GM12878 (cell line): ENCODE measurements around the gene NUDT1. TPM values are rescaled to one million over a fixed set of nuclear protein-coding genes. Genes with fewer than 3 reads are reported as not detected.

Experiments used
- BCL11A ChIP-seq: IDR thresholded peaks from 2 replicates; pipeline ENCODE4 v1.6.1; 2011; ENCODE audit warnings: low read depth, low read length
- CHD4 ChIP-seq: fragments of 200-600 bp; sonication (generic); IDR thresholded peaks from 2 replicates; pipeline ENCODE4 v1.6.1; 2016; ENCODE audit warnings: mild to moderate bottlenecking
- E2F8 ChIP-seq: fragments of 450-650 bp; IDR thresholded peaks from 2 replicates; pipeline ENCODE4 v1.6.1; 2018; ENCODE audit warnings: mild to moderate bottlenecking, low read depth, moderate library complexity; ENCODE audit not compliant: partially characterized antibody
- MAX ChIP-seq: IDR thresholded peaks from 2 replicates; pipeline ENCODE4 v1.6.1; 2012; ENCODE audit warnings: low read depth, low read length, improper control_type of control experiment
- MEF2B ChIP-seq: fragments of 450-650 bp; IDR thresholded peaks from 2 replicates; pipeline ENCODE4 v1.6.1; 2018; ENCODE audit warnings: mild to moderate bottlenecking, moderate library complexity; ENCODE audit not compliant: partially characterized antibody, poor library complexity, severe bottlenecking
- MTA3 ChIP-seq: IDR thresholded peaks from 2 replicates; pipeline ENCODE4 v1.6.1; 2012; ENCODE audit warnings: low read length, inconsistent platforms, borderline replicate concordance
- MYC ChIP-seq: IDR thresholded peaks from 2 replicates; pipeline ENCODE4 v1.6.1; 2011; ENCODE audit warnings: mild to moderate bottlenecking, low read length, moderate library complexity, inconsistent platforms; ENCODE audit not compliant: insufficient read depth, insufficient replicate concordance, insufficient read length, severe bottlenecking
- POLR2AphosphoS5 ChIP-seq: IDR thresholded peaks from 2 replicates; pipeline ENCODE4 v1.6.1; 2011; ENCODE audit warnings: mild to moderate bottlenecking, low read length, inconsistent platforms
- REST ChIP-seq: IDR thresholded peaks from 2 replicates; pipeline ENCODE4 v1.6.1; 2012; ENCODE audit warnings: mild to moderate bottlenecking, low read depth, low read length
- SREBF1 ChIP-seq: IDR thresholded peaks from 2 replicates; pipeline ENCODE4 v1.6.1; 2012; ENCODE audit warnings: mild to moderate bottlenecking, low read length
- SRF ChIP-seq, 2 experiments: IDR thresholded peaks; 2 replicates each; pipeline ENCODE4 v1.6.1; 2011; ENCODE audit warnings: low read depth in 2 of 2, low read length in 2 of 2, mild to moderate bottlenecking in 1 of 2, moderate library complexity in 1 of 2
- TCF7 ChIP-seq: IDR thresholded peaks from 2 replicates; pipeline ENCODE4 v1.6.1; 2014; ENCODE audit warnings: antibody characterized with exemption, borderline replicate concordance
- ZBTB11 ChIP-seq: fragments of 450-650 bp; formaldehyde crosslinking; IDR thresholded peaks from 2 replicates; pipeline ENCODE4 v1.5.0; 2022; ENCODE audit warnings: mild to moderate bottlenecking, missing genetic modification characterization
- ZNF622 ChIP-seq: fragments of 450-650 bp; IDR thresholded peaks from 2 replicates; pipeline ENCODE4 v1.6.1; 2017; ENCODE audit warnings: mild to moderate bottlenecking, inconsistent platforms
- polyA plus RNA-seq, 11 experiments: library from polyadenylated mRNA; depleted of rRNA in 4 of 11; unstranded in 6 of 11; stranded (reverse) in 5 of 11; fragments of >200 nt; fragmentation: Nextera tagmentation in 4 of 11; fragmentation: Illumina TruSeq in 1 of 11; extraction: Ambion mirVana in 4 of 11; extraction: Trizol in 1 of 11; gene quantifications; 1 replicate in 1 of 11; 2 replicates in 10 of 11; pipeline versions ENCODE4 v1.2.1 to v1.2.3, GENCODE V29; 2011 to 2016; ENCODE audit warnings: inconsistent platforms in 2 of 11, missing spikeins in 2 of 11, low read depth in 1 of 11
- total RNA-seq, 4 experiments: library from RNA; depleted of rRNA in 3 of 4; stranded (reverse); fragments of >200 nt in 3 of 4; fragmentation: Illumina TruSeq in 1 of 4; extraction: Trizol in 1 of 4; gene quantifications; 2 replicates each; pipeline versions ENCODE4 v1.2.1 to v1.2.3, GENCODE V29; 2013 to 2021
- TF ChIP-seq, protein P1 (sequence below): IDR thresholded peaks from 2 replicates; pipeline ENCODE4 v1.6.1; 2011; ENCODE audit warnings: low read depth, mild to moderate bottlenecking, low read length, moderate library complexity, borderline replicate concordance; ENCODE audit errors: extremely low read depth
- TF ChIP-seq, protein P2 (sequence below): IDR thresholded peaks from 2 replicates; pipeline ENCODE4 v1.6.1; 2011; ENCODE audit warnings: borderline replicate concordance, low read depth, mild to moderate bottlenecking, moderate library complexity, low read length; ENCODE audit not compliant: insufficient read depth, poor library complexity, severe bottlenecking

NUDT1 gene
- total and polyA plus RNA-seq, 10 of the 15 experiments (the other 5 are each of a cell fraction or from before 2014, with no cell fraction given): 7.7 to 122 (median 59.2) TPM

GRCh38 chr7:2299131-2299829, 57.3 kb downstream of the NUDT1 start (continued):
- TF ChIP-seq ZNF622 (no peak), SREBF1 (no peak), TCF7 (no peak), BCL11A (peak; percentile 70), MYC (no peak), SRF (IDR thresholded peaks at IDR 0.05; ENCODE audit: low read depth in 2 of 2, low read length in 2 of 2) (0 out of 4 replicates have a peak, but pooled peaks of 1 of the 2 experiments have one; percentile 19), MTA3 (no peak), ZBTB11 (CRISPR knock-in tag) (no peak), MEF2B (peak; percentile 26), MAX (no peak), POLR2AphosphoS5 (peak; percentile 84), REST (no peak), CHD4 (no peak), E2F8 (no peak)
- TF ChIP-seq, protein P1, sequence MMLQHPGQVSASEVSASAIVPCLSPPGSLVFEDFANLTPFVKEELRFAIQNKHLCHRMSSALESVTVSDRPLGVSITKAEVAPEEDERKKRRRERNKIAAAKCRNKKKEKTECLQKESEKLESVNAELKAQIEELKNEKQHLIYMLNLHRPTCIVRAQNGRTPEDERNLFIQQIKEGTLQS: no peak
- TF ChIP-seq, protein P2, sequence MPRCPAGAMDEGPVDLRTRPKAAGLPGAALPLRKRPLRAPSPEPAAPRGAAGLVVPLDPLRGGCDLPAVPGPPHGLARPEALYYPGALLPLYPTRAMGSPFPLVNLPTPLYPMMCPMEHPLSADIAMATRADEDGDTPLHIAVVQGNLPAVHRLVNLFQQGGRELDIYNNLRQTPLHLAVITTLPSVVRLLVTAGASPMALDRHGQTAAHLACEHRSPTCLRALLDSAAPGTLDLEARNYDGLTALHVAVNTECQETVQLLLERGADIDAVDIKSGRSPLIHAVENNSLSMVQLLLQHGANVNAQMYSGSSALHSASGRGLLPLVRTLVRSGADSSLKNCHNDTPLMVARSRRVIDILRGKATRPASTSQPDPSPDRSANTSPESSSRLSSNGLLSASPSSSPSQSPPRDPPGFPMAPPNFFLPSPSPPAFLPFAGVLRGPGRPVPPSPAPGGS: no peak
